ENCODE measurements around the gene ACAD10. TPM values are rescaled to one million over a fixed set of nuclear protein-coding genes. Genes with fewer than 3 reads are reported as not detected.
A peak's percentile ranks its signal among the peaks of the same experiment; 100 is the strongest.
"Not testable (repeated sequence)": the region's sequence is repeated elsewhere in the genome, so short reads cannot be mapped to it uniquely, and the experiment has no call there.

The ACAD10 gene
- total RNA-seq, 1 experiment from 2014 or later = 25.4 TPM

DNA sequence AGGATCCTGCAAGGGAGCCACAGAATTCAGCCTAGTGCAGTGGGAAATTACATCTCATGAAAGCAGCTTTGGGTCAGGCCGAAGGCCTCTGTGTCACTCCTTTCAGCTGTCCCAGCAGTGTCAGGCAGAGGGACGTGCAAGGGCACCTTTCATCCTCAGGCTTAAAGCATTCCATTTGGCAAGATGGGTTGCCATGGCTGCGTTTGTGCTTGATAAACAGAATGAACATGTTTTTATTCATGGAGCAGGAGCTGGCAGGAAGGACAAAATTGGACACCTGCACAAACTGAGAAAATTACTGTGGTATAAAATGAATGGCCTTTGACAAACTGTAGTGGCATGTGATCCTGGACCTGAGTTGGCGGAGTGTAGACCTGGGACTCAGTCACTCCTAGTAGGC, 29.4 kb downstream of the ACAD10 start:
- no peaks in the 10 kb centered on the region for H3K9me3 Mint-ChIP-seq (ENCODE audit: unreplicated experiment)
- intact Hi-C loops (cut with micrococcal nuclease) = no loop called here
- no peak overlapping the region for H3K4me3 Mint-ChIP-seq (ENCODE audit: unreplicated experiment)
- ChIA-PET CTCF (no interaction called here), POLR2A (no interaction called here)
- TF ChIP-seq, protein P1, sequence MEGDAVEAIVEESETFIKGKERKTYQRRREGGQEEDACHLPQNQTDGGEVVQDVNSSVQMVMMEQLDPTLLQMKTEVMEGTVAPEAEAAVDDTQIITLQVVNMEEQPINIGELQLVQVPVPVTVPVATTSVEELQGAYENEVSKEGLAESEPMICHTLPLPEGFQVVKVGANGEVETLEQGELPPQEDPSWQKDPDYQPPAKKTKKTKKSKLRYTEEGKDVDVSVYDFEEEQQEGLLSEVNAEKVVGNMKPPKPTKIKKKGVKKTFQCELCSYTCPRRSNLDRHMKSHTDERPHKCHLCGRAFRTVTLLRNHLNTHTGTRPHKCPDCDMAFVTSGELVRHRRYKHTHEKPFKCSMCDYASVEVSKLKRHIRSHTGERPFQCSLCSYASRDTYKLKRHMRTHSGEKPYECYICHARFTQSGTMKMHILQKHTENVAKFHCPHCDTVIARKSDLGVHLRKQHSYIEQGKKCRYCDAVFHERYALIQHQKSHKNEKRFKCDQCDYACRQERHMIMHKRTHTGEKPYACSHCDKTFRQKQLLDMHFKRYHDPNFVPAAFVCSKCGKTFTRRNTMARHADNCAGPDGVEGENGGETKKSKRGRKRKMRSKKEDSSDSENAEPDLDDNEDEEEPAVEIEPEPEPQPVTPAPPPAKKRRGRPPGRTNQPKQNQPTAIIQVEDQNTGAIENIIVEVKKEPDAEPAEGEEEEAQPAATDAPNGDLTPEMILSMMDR (IDR thresholded peaks at IDR 0.05; ENCODE audit: unreplicated experiment) = no peak
- H3K4me1 Mint-ChIP-seq (ENCODE audit: insufficient read depth, unreplicated experiment) = no peaks in the 10 kb centered on the region
- peaks cover 83% of the 10 kb centered on the region for H3K36me3 Mint-ChIP-seq (ENCODE audit: insufficient read depth, unreplicated experiment)
- no TSS peak for BruUV-seq (replicated peaks)
- no peaks in the 10 kb centered on the region for H3K27me3 Mint-ChIP-seq (ENCODE audit: insufficient read depth, unreplicated experiment)
- no peak overlapping the region for H3K27ac Mint-ChIP-seq (ENCODE audit: low read depth, unreplicated experiment)
- no peak for DNase-seq (ENCODE audit: unreplicated experiment)

DNA sequence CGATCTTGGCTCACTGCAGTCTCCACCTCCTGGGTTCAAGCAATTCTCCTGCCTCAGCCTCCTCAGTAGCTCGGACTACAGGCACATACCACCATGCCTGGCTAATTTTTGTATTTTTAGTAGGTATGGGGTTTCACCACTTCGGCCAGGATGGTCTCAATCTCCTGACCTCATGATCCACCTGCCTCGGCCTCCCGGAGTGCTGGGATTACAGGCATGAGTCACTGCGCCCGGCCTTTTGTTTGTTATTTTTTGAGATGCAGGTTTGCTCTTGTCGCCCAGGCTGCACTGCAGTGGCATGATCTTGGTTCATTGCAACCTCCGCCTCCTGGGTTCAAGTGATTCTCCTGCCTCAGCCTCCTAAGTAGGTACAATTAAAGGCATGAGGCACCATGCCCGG, 33.5 kb downstream of the ACAD10 start:
- BruUV-seq (replicated peaks); H3K27me3 Mint-ChIP-seq (ENCODE audit: insufficient read depth, unreplicated experiment); CTCF ChIA-PET; H3K27ac Mint-ChIP-seq (ENCODE audit: low read depth, unreplicated experiment); H3K9me3 Mint-ChIP-seq (ENCODE audit: unreplicated experiment); H3K4me3 Mint-ChIP-seq (ENCODE audit: unreplicated experiment); H3K4me1 Mint-ChIP-seq (ENCODE audit: insufficient read depth, unreplicated experiment); intact Hi-C loops (cut with micrococcal nuclease): not testable (repeated sequence)
- peak; percentile 3 for DNase-seq (ENCODE audit: unreplicated experiment)
- POLR2A ChIA-PET = interaction anchor here (0.7 kb wide), 1 partner anchor 227 kb away, joined by 5 read pairs; no protein-coding TSS in a partner anchor
- H3K36me3 Mint-ChIP-seq (ENCODE audit: insufficient read depth, unreplicated experiment) = peaks cover 72% of the 10 kb centered on the region

DNA sequence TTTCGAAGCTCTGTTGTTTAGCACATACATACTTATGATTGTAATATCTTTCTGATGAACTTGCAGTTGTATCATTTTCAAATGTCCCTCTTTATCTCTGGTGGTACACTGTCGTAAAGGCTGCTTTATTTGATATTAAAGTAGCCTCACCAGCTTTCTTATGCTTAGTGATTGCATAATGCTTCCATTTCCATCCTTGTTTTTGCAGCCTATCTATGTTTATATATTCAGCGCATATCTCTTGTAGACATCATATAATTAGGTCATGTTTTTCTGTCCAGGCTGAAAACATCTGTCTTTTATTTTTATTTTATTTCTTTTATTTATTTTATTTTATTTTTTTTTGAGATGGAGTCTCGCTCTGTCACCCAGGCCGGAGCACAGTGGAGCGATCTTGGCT, 34.6 kb downstream of the ACAD10 start:
- no TSS peak for BruUV-seq (replicated peaks)
- H3K9me3 Mint-ChIP-seq (ENCODE audit: unreplicated experiment) = no peaks in the 10 kb centered on the region
- H3K36me3 Mint-ChIP-seq (ENCODE audit: insufficient read depth, unreplicated experiment) = peaks cover 69% of the 10 kb centered on the region
- H3K4me3 Mint-ChIP-seq (ENCODE audit: unreplicated experiment) = no peak overlapping the region
- intact Hi-C loops (cut with micrococcal nuclease) = no loop called here
- H3K27me3 Mint-ChIP-seq (ENCODE audit: insufficient read depth, unreplicated experiment) = no peaks in the 10 kb centered on the region
- ChIA-PET CTCF (interaction anchor here (0.6 kb wide), 3 partner anchors 28 to 367 kb away, joined by 3 to 5 read pairs (median 4); no protein-coding TSS in a partner anchor), POLR2A (interaction anchor here (1.3 kb wide), 1 partner anchor 9 kb away, joined by 4 read pairs; no protein-coding TSS in a partner anchor)
- no peak for DNase-seq (ENCODE audit: unreplicated experiment)
- TF ChIP-seq, protein P1 (IDR thresholded peaks at IDR 0.05; ENCODE audit: unreplicated experiment) = no peak
- H3K27ac Mint-ChIP-seq (ENCODE audit: low read depth, unreplicated experiment) = no peak overlapping the region
- no peaks in the 10 kb centered on the region for H3K4me1 Mint-ChIP-seq (ENCODE audit: insufficient read depth, unreplicated experiment)

DNA sequence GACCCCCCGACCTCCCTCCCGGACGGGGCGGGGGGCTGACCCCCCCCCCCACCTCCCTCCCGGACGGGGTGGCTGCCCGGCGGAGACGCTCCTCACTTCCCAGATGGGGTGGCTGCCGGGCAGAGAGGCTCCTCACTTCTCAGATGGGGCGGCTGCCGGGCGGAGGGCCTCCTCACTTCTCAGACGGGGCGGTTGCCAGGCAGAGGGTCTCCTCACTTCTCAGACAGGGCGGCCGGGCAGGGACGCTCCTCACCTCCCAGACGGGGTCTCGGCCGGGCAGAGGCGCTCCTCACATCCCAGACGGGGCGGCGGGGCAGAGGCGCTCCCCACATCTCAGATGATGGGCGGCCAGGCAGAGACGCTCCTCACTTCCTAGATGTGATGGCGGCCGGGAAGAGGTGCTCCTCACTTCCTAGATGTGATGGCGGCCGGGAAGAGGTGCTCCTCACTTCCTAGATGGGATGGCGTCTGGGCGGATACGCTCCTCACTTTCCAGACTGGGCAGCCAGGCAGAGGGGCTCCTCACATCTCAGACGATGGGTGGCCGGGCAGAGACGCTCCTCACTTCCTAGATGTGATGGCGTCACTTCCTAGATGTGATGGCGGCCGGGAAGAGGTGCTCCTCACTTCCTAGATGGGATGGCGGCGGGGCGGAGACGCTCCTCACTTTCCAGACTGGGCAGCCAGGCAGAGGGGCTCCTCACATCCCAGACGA, 38.0 kb downstream of the ACAD10 start:
- H3K4me3 Mint-ChIP-seq (ENCODE audit: unreplicated experiment); H3K27me3 Mint-ChIP-seq (ENCODE audit: insufficient read depth, unreplicated experiment); CTCF ChIA-PET; H3K9me3 Mint-ChIP-seq (ENCODE audit: unreplicated experiment); DNase-seq (ENCODE audit: unreplicated experiment); BruUV-seq (replicated peaks); H3K4me1 Mint-ChIP-seq (ENCODE audit: insufficient read depth, unreplicated experiment); POLR2A ChIA-PET; intact Hi-C loops (cut with micrococcal nuclease); H3K27ac Mint-ChIP-seq (ENCODE audit: low read depth, unreplicated experiment): not testable (repeated sequence)
- H3K36me3 Mint-ChIP-seq (ENCODE audit: insufficient read depth, unreplicated experiment) = peaks cover 71% of the 10 kb centered on the region

DNA sequence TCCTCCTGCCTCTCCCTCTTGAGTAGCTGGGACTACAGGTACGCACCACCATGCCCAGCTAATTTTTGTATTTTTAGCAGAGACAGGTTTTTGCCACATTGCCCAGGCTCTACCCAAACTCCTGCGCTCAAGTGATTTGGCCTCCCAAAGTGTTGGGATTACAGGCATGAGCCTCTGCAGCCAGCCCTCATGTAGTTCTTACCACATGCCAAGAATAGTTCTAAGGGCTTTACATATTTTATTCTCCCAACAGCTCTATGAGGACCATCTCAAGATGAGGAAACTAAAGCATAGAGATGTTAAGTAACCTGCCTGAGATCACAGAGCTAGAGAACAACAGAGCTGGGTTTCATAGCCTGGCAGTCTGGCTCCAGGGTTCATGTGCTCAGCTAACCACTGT, 42.9 kb downstream of the ACAD10 start:
- peaks cover 57% of the 10 kb centered on the region for H3K36me3 Mint-ChIP-seq (ENCODE audit: insufficient read depth, unreplicated experiment)
- no peaks in the 10 kb centered on the region for H3K4me1 Mint-ChIP-seq (ENCODE audit: insufficient read depth, unreplicated experiment)
- H3K9me3 Mint-ChIP-seq (ENCODE audit: unreplicated experiment) = no peaks in the 10 kb centered on the region
- no peak for DNase-seq (ENCODE audit: unreplicated experiment)
- POLR2A ChIA-PET = interaction anchor here (0.6 to 1.3 kb wide), 2 partner anchors 85 to 112 kb away, joined by 3 read pairs; no protein-coding TSS in a partner anchor
- no peak overlapping the region for H3K4me3 Mint-ChIP-seq (ENCODE audit: unreplicated experiment)
- TF ChIP-seq, protein P1 (IDR thresholded peaks at IDR 0.05; ENCODE audit: unreplicated experiment) = no peak
- no peaks in the 10 kb centered on the region for H3K27me3 Mint-ChIP-seq (ENCODE audit: insufficient read depth, unreplicated experiment)
- CTCF ChIA-PET = interaction anchor here (0.7 to 1.5 kb wide), 2 partner anchors 11 to 84 kb away, joined by 4 read pairs; no protein-coding TSS in a partner anchor
- H3K27ac Mint-ChIP-seq (ENCODE audit: low read depth, unreplicated experiment) = no peak overlapping the region
- no TSS peak for BruUV-seq (replicated peaks)
- intact Hi-C loops (cut with micrococcal nuclease) = no loop called here
